Mesangial cell (primary cell): ENCODE measurements around the gene HSDL2. TPM values are rescaled to one million over a fixed set of nuclear protein-coding genes. Genes with fewer than 3 reads are reported as not detected.

Experiments
- total RNA-seq: library from RNA; depleted of rRNA; stranded (reverse); fragments of >200 nt; gene quantifications from 2 replicates; pipeline ENCODE4 v1.2.3, GENCODE V29; 2015

The HSDL2 gene
- total RNA-seq, result 15.2 and 20.4 TPM in 2 replicates

DNA sequence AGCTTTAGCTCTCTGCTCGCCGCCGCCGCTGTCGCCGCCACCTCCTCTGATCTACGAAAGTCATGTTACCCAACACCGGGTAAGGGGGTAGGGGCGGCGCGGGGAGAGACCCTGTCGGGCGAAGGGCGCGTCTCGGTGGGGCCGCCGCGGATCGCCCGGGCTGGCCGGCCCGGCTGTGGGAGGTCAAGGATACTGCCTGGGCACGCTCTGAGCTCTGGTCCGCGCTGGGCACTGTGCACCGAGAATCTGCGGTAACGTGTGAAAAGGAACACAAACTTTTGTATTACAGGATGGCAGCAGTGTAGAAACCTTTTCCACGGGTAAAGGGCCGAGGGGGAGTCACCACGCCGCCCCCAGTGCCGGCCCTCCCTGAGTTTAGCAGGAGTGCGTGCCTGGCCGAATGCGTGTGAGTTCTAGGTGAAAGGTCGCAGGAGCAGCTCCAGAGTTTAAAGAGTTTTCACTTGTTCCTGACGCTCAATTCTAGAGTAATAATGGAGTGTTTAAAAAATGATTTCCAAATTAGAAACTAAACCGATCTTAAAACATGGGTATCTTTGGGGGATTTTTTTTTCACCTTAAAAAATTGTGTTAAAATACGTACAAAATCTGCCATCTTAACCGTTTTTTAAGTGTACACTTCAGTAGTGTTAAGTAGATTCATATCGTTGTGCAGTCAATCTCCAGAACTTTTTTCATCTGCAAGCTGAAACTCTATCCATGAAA lies at the start of gene HSDL2:
TSS of gene HSDL2 (plus strand) at position 7 of the 723 bp plus-strand sequence. CDS start at position 63, 56 bp downstream.

DNA sequence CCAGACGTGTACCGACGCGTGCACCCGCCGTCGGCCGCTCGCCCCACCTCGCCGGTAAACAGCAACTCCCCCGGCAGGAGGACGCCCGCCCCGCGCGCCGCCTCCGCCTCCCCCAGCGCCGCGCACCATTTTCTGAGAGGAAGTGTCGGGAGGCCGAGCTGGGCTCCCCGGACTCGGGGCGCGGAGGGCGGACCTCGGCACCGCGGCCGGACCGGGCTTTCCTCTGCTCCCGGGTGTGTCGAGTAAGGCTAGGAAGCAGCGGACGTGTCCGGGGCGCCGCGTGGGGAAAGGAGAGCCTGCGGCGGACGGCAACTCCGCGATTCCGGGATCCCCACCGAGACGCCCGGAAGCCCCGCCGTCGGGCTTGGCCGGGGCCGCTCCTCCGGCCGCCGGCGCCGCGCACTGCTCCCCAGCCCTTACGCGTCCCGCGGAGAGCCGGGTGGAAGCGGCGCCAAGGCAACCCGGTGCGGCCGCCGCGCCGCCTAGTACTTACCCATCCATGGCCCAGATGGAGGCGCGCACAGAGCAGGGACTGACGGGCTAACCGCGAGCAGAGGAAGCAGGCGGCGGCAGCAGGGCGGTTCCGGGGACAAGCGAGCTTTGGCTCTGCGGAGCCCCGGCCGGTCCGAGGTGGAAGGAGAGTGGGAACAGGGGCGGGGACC lies 46.8 kb upstream of the HSDL2 start, which contains the start of gene PTBP3:
TSS of gene PTBP3 (minus strand) at position 643 of the 662 bp plus-strand sequence. CDS start 35,754 bp downstream, outside the sequence.

DNA sequence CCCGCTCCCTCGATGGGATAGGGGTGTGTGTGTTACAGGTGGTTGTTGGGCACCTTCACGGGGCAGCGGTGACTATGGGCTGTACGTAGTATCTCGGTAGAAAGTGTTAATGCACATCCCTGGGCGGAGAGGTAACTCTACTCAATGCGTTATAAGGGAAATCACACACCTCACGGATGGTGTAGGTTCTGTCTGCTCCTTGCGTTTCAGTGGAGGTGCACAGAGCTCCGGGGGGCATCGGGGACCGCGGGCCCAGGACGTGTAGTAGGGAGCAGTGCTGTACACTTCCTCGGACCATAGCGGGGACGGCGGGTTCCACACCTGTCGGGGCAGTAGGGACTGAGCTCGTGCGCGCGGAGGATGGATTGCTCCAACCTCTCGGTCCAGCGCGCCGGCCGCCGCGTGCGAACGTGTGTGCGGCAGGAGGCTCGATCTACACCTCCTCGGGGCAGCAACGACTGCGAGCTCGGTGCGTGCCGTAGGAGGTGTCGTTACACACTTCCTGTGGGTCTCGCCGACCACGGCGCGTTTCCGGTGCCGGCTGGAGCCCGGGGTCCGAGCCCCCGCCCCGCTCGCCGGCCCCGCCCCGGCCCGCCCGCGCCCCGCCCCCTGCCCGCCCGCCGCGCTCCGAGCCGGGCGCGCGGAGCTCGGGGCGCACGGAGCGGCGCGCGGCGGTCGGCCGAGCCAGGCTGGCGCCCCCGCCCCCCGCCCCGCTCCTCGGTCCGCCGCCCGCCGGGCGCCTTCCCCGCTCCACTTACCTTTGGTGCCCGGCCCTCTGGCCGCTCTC lies 106.5 kb downstream of the HSDL2 start, which contains the start of gene KIAA1958:
TSS of gene KIAA1958 (plus strand) at position 607 of the 787 bp plus-strand sequence. CDS start 87,254 bp downstream, outside the sequence.

Other genes with a start within 250 kb of the HSDL2 start
- 26.1 and 41.5 TPM in 2 replicates for gene SUSD1, start 204.8 kb upstream of the HSDL2 start, total RNA-seq
- 76.6 and 195 TPM in 2 replicates for gene PTBP3, start 46.5 kb upstream of the HSDL2 start, total RNA-seq
- 4.7 and 7.9 TPM in 2 replicates for gene KIAA1958, start 106.7 kb downstream of the HSDL2 start, total RNA-seq